ENCODE data around the gene ZNF217.
"Not testable (repeated sequence)": the region's sequence is repeated elsewhere in the genome, so short reads cannot be mapped to it uniquely, and the experiment has no call there.

The ZNF217 gene

DNA sequence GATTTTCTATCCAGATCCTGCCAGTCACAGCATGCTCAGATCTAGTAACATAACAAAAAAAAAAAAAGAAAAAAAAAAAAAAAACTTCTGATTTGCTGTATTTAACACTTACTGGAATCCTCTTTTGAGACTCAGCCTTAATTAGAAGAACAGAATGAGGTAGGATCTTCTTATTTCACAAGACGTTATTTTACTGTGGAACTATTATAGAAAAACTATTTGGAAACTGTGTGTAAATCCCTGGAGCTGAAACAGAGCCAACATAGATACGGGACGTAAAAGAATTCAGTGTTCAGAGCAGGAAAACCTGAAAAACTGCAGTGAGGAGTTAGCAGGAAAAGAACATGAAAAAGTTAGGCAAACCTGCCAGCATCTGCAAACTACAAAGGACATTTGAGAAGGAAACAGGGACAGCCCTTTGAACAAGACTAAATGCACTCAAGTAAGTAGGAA is 3.4 kb upstream of the ZNF217 start:
- DNase-seq: no peak

DNA sequence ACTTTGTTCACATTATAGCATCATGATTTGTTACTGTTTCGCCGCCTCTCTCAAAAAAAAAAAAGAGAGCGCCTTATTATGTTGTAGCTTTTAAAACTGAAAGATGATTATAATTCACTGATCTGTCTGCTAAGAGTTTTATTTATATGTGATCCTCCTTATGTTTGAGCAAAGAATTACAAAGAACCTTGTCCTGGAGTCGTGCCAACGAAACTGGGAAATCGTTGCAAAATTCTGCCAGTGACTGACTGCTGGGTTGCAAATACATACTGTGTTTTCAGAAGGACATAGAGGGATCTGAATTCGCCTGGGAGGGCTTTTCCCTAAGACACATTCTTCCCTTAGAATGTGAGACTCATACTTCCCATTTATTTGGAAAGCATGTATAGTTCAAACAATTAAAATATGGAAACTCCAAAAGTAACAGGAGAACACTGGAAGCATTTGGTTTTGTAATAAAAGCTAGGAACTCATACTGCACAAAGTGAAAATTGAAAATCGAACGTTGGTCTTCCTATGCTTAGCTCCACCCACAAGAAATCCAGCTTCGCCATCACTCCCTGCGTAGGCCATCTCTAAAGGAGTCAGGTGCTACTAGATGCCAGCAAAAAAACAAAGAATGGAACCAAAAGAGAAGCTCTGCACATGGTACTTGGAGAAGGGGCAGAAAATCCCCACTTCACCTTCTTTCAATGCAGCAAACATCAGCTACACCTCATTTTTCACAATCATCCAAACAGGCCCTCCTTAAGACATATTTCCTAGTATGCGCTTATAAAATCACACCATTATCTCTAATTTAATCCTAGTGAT is 2.8 kb upstream of the ZNF217 start:
- DNase-seq: not testable (repeated sequence)

DNA sequence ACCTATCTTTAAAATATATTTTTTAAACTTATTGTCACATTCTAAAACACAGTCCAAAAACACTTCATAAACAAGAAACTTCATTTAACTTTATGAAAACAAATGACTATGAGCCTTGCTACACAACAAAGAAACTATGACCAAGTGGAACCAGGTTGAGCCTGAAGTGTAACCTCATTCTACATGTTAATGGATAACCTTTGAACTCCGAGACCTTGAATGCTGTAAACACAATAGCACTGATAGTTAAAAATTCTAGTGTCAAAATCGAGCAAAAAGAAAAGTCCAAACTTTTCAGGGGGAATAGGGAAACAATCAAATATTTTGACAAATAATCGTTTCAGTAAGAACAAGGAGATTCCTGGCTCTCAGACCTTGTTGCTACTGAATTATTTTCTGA is 2.1 kb upstream of the ZNF217 start:
- not testable (repeated sequence) for DNase-seq

DNA sequence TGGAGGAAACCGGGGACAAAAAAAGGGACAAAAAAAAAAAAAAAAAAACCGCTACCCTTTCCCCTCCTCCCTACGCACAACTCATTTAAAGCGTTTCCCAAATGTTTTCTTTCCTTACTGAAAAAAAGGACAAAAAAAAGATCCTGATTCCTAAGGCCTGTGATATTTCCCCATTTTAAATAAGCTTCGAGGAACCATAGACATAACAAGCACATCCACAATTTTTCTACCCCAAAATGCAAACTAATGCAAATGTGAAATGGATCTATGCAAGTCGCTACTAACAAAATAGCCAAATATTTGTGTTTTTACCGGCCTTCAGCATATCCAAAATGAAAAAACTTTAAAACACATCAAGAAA is 1.4 kb upstream of the ZNF217 start:
- no peak for DNase-seq

DNA sequence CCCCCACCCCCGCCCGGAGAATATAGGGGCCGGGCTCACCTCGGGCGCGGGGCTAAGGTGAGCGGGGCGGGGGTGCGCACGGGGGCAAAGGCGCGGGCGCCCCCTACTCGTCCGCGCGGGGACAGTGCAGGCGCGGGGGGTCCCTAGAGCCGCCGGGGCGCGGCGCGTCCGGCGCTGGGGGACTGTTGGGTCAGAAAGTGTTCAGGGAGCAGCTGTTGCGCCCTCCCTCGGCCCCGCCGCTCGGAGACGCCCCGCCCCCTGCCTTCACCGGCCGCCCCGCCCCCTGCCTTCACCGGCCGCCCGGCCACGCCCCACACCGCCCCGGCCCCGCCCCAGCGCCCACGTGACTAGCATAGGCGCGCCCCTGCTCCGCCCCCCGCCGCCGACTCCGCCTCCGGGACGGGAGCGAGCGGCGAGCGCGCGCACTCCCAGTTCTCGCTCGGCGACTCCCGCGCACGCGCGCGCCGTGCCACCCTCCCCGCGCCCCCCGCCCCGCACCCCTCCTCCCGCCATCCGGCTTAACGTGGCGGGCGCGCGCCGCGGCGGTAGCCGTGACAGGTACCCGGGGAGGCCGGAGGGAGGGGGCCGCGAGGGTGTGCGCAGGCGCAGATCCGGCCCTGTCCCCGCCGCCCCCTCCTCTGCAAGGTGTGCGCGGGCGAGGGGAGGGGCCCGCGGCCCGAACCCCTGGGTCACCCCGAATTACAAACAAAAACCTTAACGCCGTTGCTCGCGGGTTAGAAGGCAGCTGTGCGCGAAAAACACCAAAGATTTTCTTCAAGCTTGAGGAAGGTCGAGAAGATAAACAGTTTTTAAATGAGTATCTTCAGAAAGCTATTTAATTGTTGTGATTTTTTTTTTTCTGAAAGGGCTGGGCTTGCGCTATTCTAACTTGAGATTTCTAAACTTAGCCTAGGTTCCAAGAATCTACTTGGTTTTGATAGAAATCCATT is 704 bp upstream of the ZNF217 start:
- peak; percentile 94 for DNase-seq

DNA sequence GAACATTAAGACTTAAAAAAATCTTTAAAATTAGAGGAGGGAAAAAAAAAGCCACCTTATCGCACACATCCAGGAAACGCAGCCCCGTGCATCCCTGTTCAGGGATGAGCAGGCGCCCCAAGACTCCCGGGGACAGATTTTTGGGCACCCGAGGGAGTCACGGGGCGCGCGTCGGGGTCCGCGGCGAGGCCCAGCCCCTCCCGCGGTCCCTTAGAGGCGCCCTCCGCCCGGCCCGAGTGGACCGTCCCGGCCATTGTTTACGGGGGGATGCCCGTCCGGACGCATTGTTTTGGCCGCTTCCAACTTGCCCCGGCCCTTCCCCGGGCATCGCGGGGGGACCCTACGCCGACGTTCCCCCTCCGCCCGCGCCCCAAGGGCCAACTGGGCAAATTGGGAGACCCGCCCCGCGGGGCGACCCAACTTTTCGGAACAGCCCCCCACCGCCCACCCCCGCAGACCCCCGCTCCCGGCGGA is 610 bp downstream of the ZNF217 start:
- DNase-seq: no peak

DNA sequence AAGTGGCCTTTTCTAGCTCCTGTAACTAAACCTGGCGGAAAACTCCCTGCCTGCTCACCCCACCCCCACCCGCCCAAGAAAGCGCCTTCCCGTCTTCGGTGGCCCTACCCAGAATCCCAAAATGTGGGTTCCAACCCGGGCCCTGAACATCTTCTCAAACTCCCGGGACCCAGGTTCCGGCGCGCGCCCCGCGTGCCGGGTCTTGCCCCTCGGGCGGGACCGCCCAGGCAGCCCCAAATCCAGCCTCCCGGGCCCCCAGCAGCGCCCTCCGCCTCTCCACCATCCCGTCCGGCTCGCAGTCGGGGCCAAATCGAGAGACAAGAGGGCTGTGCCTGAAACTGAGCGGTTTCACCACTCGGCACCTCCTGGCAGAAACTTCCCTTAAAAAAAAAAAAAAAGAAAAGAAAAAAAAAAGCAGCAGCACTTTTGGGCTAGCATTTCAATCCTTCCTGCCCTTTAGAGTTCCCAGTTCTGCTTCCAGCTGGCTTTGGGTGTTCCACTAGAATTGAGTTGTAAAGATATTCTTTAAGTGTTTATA is 1.1 kb downstream of the ZNF217 start:
- DNase-seq: not testable (repeated sequence)

DNA sequence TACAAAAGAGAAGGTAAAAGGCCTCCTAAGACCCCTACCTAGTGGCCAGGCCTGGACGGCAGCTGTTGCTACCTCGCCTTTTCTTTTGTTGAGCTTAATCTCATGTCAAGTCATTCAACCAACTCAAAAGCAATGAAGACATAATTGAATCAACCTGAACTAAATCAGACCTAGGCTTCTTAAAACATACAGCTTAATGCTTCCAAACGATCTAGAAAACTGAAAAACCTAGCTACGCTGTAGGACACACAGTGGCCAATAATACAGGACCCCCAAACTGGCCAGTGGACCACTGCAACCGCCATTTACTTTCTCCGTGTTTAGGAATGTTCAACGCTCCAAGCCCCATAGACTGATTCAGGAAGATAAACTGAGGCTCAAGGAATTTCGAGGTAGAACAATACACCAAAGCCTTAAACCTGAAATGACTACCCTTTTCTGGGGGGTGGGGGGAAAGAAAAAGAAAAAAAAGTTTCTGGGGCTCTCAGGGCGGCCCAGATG is 1.6 kb downstream of the ZNF217 start:
- not testable (repeated sequence) for DNase-seq

DNA sequence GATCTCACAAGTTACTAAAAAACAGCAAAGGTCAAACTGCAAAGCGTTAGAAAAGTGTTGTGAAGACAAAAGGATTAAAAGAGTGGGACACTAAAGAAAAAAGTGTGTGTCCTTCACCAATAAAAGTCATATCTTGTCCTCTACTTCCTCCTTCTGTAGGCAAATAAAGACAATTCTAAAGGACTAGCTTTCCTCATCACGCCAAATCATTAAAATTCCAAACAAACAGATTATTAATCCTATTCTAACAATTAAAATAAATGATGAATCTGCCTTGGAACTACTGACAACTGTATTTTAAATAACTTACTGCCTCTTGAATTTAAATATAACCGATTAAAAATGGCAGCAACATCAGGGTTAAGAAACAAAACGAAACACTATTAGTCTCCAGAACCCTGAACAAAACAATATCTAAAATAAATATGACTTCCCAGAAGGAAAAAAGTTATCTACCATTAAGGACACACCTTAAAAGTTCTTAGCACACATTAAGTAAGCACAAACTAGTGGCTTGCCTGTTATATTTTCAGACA is 2.4 kb downstream of the ZNF217 start:
- DNase-seq: not testable (repeated sequence)

DNA sequence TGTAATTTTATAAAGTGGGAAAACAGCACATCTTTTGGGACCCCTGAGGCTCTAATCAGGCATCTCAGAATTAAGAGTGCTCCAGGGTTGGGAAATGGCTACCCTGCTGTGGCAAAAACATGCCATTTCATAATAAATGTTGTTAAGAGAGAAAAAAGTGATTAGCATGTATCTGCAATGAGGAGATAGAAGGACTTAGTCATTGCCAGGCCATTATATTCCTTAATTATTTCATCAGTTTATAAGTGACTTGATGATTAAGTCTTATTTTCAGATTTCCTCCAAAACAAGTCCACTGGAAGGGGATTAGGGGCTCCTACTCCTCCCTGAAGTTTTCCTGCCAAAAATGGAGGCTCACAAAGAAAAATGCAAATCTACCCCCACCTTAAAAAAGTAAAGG is 3.0 kb downstream of the ZNF217 start:
- DNase-seq: not testable (repeated sequence)

DNA sequence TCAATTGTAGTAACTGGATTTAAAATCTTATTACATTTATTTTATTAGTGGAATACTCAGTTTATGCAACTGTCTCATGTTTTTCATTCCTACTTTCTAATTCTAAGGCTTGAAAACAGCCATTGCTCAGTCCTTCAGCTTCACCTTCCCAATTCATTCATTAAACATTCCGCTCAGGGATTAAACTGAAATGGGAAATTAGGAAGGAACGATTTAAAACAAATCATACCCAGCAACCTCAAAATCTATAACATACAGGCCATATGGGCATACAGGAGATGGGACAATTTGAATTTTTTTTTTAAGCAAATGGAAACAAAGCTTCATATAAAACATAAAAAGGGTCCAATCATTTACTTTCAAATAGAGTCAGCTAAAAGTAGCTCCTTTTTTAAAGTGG is 3.5 kb downstream of the ZNF217 start:
- not testable (repeated sequence) for DNase-seq

DNA sequence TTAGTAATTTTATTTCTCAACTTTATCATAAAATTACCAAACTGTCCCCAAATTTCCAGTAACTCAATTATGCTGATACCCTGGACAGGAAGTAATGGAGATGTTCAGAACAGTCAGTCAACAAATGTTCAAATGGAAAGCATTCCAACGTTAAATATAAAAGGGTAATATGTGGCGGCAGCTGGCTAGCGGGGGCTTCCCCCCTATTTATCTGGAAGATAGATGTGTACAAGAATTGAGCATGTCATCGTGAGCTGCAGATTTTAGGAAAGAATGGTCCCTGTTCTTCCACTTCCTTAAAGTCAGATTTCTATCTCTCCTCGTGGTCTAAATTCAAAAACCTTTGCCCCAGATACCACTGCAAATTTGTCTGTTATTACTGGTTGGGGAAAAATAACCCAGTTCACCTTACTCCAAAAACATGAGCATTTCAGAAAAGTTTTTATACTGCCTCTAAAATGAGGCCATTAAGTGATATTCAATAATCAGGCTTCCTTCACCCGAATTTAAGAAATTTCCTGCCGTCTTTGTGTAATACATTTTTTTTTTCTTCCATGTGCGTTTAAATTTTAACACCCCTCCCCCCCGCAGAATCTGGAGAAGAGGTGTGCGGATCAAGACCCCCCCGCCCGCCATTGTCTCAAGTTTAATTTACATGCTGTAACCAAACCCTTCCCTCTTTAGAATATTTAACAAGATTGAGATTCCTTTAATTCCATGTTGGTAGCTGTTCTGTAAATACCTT is 4.1 kb downstream of the ZNF217 start:
- DNase-seq: not testable (repeated sequence)

DNA sequence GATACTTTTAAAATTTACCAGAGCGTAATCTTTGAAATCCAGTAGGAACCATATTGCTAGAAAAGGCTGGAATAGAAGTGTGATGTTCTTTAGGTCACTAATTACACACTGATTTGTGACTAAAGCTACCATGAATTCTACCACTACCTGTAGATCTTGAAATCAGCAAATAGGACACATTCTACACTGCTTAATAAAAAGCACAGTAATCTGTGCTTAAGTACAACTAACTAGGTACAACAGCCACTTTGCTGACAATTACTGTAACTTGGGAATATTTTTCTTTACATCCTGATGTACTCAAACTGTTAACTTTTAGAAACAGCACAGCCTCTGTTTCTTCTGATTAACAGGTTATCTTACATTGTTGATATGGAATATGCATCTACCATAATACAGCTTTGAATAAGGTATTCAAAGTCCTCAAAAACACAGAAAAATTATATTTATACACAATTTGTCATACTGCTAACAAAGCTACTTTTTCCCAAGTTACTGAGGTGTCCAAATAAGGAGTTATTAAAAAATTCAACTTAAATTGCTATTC is 6.4 kb downstream of the ZNF217 start:
- DNase-seq: not testable (repeated sequence)

DNA sequence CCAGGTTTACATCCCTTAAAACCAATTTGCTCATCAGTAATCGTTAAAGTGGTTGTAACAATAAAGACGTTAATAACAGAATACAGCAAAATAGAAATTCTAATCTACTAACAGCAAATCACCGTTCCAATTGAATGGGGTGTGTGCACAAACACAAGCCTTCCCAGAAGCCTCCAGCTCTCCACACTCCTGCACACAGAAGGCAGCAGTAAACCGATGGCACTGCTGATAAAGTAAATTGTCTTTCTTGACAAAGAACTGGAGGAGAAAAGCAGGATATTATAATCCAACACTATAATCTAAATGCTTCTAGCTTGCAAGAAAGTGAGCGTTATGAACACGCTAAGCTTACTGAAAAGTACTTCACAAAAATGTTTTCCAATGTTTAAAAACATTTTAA is 7.0 kb downstream of the ZNF217 start:
- no peak for DNase-seq

DNA sequence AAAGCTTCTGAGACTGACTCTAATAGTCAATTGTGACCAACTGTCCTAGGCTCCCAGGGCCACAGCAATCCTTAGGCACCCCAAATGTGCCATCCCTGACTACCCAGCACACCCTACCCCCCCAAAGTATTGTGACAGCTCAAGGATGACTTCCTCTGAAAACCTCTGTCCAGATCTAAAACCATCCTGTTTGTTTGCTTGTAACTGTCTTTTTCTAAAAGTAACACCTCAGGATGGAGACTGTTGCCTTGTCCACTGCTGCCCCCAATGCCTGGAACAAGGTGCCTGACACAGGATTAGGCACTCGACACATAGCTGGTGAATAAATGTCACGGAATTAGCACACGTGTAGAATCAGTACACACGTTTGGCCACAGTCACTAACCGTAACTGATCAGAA is 7.7 kb downstream of the ZNF217 start:
- DNase-seq: not testable (repeated sequence)

DNA sequence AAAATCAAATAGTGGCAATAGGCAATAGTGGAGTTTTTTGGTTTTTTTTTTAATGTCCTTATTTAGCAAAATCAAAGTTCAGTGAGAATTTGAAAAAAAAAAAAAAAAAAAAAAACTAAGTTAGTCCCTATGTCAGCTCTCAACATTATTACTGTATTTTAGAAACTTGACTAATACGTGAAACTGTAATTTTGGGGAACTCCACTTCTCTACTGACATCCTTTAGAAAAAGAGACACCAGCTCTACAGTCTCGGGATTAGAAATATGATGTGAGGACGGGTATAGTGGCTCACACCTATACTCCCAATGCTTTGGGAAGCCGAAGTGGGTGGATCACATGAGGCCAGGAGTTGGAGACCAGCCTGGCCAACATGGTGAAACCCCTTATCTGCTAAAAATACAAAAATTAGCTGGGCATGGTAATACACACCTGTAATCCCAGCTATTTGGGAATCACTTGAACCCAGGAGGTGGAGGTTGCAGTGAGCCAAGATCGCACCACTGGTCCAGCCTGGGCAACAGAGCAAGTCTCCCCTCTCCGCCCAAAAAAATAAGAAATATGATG is 8.6 kb downstream of the ZNF217 start:
- not testable (repeated sequence) for DNase-seq

DNA sequence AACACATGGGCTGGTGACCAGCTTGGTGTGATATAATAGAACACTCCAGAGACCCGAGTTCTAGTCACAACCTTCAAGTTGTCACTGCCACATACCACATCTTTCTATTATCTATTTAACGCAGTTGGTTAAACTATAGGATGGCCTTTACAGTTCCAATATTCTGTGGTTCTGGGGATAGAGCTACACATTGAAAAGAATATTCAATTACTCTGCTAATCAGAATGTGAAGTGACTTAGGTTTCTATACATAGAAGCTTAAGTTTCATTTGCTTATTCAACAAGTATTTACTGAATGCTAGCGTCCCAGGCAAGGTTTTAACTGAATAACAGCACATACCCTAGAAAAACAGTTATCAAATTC is 9.1 kb downstream of the ZNF217 start:
- not testable (repeated sequence) for DNase-seq

DNA sequence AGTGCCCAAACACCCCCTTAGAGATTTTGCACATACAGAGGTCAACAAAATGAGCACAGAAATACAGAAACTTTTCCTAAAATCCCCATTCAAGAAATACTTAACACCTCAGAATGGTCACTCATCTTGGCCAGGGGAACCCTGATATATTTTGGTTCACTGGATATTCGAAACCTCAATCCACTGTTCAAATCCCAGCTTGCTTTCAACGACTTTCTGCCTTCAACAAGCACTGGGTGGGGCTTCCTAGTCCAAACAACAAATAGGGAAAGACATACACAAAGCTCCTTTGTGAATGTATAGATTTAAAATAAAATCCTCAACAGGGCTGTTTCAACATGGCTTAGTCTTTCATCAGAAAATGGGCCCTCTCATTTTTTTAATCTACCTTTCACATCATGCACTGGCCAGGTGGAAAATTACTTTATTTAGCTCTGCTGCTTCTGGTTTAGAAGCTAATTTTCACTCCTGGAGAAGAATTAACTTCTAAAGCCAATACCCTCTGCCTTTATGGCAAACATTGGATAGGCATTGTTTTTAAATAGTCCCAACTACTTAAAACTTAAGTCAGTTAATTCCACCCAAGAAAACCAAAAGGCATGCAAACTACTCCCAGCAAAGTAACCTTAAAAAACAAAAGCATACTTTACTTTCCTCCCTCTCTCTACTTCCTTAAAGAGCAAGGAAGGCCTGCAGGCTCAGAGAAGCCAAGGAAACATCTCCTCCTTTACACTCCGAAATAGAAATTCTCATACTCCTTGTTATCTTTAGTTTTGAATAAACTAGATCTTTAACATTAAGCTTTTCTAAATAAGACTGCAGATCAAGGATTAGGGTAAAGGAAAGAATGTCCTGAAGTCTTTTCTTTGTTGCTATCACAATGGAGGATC is 9.7 kb downstream of the ZNF217 start:
- not testable (repeated sequence) for DNase-seq

DNA sequence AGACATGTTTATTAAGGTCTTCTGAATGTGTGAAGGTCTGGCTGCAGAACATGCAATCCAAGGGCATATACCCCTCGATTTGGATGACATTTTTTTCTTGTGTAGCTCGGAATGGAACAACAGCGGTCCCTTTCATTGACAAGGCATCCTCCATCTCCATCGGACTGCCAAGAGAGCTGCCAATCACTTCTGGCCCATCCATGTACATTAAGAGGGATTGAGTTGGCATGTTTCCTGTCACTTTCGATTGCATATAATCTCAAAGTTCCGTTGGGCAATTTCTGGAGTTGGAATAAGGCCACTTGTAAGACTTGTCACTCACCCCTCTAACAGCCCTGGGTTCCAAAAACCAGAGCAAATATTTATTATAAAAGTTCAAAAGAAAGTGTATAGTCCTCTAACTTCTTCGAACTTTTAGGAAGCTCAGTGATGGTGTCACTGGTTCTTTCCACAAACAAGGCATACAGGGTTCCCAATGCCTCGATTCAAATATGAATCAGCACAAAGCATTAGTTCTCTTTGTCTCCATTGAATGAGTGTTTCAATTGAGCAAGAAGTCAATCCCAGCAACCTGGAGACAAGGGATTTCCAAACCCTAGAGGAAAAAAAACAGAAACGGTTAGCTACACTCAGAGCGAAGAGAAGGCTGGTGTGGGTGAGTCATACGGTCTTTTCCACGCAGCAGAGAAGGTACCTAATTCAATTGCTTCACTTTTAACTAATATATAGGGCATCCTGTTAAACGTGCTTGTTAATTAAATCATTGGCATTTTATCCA is 10.9 kb downstream of the ZNF217 start:
- DNase-seq: no peak

DNA sequence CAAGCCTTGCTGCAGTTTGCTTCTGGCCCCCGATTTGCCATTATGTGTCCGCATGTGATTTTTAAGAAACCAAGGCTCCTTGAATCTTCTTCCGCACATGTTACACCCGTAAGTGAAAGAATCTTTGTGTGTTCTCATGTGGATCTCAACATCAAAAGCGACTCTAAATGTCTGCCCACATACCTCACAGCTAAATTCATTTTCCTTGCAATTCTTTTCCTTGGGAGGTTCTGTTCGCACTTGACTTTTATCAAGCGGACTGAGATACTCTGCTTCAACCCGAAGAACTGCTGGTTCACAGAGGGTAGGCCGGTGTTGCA is 11.4 kb downstream of the ZNF217 start:
- no peak for DNase-seq

Data from NCI-H146 (cell line).